Peyer's patch (tissue), 4 donors: ENCODE results near the gene ZSWIM5. TPM values are rescaled to one million over a fixed set of nuclear protein-coding genes. Genes with fewer than 3 reads are reported as not detected.
A peak's percentile ranks its signal among the peaks of the same experiment; 100 is the strongest.

ENCODE experiments used
- DNase-seq, 3 donors: peaks; one replicate each; pipeline ENCODE4 v3.0.0-alpha.2; 2017 to 2019
- H3K27ac ChIP-seq, 4 donors: fragments of 200-600 bp; sonication (generic); one replicate each; pipeline ENCODE4 v1.5.1; 2016 to 2019
- H3K27me3 ChIP-seq, 2 donors: fragments of 200-600 bp; sonication (generic); one replicate each; pipeline ENCODE4 v1.5.1; 2019
- H3K36me3 ChIP-seq, 3 donors: fragments of 200-600 bp; sonication (generic); one replicate each; pipeline ENCODE4 v1.5.1; 2016 to 2019
- H3K4me1 ChIP-seq, 4 donors: fragments of 200-600 bp; sonication (generic); one replicate each; pipeline ENCODE4 v1.5.1; 2016 to 2019
- H3K4me3 ChIP-seq, 4 donors: fragments of 200-600 bp; sonication (generic); 1 replicate in 3 of 4; 2 replicates in 1 of 4; pipeline ENCODE4 v1.5.1; 2016 to 2019; ENCODE audit warnings: mild to moderate bottlenecking in 1 of 4
- H3K9me3 ChIP-seq, 4 donors: fragments of 200-600 bp; sonication (generic); one replicate each; pipeline ENCODE4 v1.5.1; 2016 to 2019; ENCODE audit warnings: mild to moderate bottlenecking in 1 of 4
- POLR2A ChIP-seq, 2 donors: fragments of 450-650 bp; IDR thresholded peaks; one replicate each; pipeline ENCODE4 v1.5.1; 2017; ENCODE audit warnings: antibody characterized with exemption in 2 of 2, mild to moderate bottlenecking in 2 of 2, moderate library complexity in 2 of 2
- total RNA-seq, 4 donors: library from RNA; depleted of rRNA; stranded (reverse); fragments of >200 nt; gene quantifications; one replicate each; pipeline ENCODE4 v1.1.0, GENCODE V29; 2016
- TF ChIP-seq, protein P1 (sequence below), 6 experiments: fragments of 450-650 bp in 4 of 6; fragments of 200-600 bp in 2 of 6; sonication (generic) in 1 of 6; IDR thresholded peaks; one replicate each; pipeline ENCODE4 v1.5.1; 2017 to 2019; ENCODE audit warnings: antibody characterized with exemption in 6 of 6, mild to moderate bottlenecking in 3 of 6, moderate library complexity in 1 of 6

ZSWIM5 gene
- total RNA-seq, 4 donors from 2014 or later: 8.3 to 16.5 (median 13.4) TPM

DNA sequence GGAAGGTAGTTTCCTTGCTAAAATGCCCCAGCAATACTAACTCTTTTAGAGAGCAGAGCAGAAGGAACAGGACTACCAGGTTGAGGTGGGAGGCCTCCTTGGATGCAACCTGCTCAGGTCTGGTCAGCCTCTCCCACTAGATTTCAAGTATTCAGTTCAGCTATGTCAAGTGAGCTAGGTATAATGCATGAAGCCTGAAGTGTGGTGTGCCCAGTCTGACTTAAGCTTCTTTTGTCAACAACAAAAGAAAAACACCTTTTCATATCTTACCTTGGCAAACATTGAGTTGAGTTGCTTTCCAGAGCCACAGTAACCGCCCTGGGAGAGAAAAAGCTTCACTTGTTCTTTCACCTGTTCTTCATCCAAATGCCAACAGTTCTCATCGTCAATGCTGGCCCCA is 146.6 kb downstream of the ZSWIM5 start:
- no peak overlapping the region for H3K4me3 ChIP-seq
- no peak overlapping the region for H3K27ac ChIP-seq
- peaks cover 0 to 16% (median 0%) of the 10 kb centered on the region in 3 donors for H3K36me3 ChIP-seq
- DNase-seq: no peak
- no peaks in the 10 kb centered on the region for H3K4me1 ChIP-seq
- H3K9me3 ChIP-seq: no peaks in the 10 kb centered on the region
- no peaks in the 10 kb centered on the region for H3K27me3 ChIP-seq
- no peak for TF ChIP-seq POLR2A (IDR thresholded peaks at IDR 0.05)
- TF ChIP-seq, protein P1, sequence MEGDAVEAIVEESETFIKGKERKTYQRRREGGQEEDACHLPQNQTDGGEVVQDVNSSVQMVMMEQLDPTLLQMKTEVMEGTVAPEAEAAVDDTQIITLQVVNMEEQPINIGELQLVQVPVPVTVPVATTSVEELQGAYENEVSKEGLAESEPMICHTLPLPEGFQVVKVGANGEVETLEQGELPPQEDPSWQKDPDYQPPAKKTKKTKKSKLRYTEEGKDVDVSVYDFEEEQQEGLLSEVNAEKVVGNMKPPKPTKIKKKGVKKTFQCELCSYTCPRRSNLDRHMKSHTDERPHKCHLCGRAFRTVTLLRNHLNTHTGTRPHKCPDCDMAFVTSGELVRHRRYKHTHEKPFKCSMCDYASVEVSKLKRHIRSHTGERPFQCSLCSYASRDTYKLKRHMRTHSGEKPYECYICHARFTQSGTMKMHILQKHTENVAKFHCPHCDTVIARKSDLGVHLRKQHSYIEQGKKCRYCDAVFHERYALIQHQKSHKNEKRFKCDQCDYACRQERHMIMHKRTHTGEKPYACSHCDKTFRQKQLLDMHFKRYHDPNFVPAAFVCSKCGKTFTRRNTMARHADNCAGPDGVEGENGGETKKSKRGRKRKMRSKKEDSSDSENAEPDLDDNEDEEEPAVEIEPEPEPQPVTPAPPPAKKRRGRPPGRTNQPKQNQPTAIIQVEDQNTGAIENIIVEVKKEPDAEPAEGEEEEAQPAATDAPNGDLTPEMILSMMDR (IDR thresholded peaks at IDR 0.05): no peak

DNA sequence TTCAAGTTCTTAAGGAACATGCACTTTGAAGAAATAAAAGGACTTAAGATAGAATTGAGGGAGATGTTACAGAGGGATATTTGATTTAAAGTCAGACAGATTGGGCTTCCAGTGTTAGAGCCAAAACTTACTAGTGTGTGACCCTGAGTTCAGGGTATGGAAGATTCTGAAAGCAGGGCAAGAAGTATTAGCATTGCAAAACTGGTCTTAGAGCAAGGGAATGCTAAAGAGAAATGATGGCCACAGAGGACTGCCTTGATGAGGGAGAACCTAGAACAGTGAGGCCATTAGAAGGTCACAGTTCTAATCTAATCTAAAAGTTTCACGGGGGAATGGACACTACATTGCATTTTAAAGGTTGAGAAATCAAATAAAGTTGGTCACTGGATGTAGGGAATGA is 148.9 kb downstream of the ZSWIM5 start:
- no peak for DNase-seq
- Histone ChIP-seq H3K36me3 (peaks cover 0 to 16% (median 0%) of the 10 kb centered on the region in 3 donors), H3K27me3 (no peaks in the 10 kb centered on the region), H3K4me3 (no peak overlapping the region), H3K4me1 (no peaks in the 10 kb centered on the region), H3K9me3 (no peaks in the 10 kb centered on the region), H3K27ac (no peak overlapping the region)
- TF ChIP-seq, protein P1 (IDR thresholded peaks at IDR 0.05): no peak
- TF ChIP-seq POLR2A (IDR thresholded peaks at IDR 0.05): no peak

DNA sequence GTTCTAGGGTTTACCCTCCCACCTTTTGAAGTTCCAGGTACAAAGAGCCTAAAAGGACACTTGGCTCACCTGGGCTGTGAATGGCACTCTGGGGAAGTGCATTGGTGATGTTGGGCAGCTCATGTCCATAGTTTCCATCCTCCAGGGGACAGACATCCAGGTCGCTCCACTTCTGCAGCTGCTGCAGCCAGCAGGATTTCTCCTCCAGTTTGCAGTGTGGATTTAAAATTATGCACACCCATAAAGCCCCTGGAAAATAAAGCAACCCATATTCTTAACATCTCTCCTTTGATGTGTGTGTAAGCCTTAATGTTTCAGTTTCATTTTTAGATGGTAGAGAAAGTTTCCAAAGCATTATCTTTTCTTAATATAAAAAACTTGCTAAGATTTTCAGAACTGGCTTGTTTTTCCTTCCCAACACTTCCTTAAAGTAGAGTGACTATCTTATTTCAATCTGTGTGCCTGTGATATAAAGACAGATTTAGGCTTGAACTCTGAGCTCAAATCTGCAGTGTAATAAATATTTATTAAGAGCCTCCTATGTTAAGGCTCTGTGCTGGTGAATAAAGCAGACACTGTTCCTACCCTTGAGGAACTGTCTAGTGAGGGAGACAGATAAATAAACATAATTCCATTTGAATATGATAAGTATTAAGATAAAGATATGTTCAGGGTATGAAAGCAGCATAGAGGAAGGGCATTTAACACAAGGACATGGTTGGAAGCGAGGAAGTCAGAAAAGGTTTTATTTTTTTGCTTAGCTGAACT is 155.2 kb downstream of the ZSWIM5 start:
- H3K4me1 ChIP-seq: peaks cover 0 to 4% (median 0%) of the 10 kb centered on the region in 4 donors
- TF ChIP-seq, protein P1 (IDR thresholded peaks at IDR 0.05): no peak
- no peak for TF ChIP-seq POLR2A (IDR thresholded peaks at IDR 0.05)
- H3K27ac ChIP-seq: peak overlapping the region in 2 of 4 donors; percentile 12 to 17
- H3K36me3 ChIP-seq: peaks cover 0 to 8% (median 0%) of the 10 kb centered on the region in 3 donors
- H3K27me3 ChIP-seq: no peaks in the 10 kb centered on the region
- H3K4me3 ChIP-seq: no peak overlapping the region
- H3K9me3 ChIP-seq: no peaks in the 10 kb centered on the region
- no peak for DNase-seq

DNA sequence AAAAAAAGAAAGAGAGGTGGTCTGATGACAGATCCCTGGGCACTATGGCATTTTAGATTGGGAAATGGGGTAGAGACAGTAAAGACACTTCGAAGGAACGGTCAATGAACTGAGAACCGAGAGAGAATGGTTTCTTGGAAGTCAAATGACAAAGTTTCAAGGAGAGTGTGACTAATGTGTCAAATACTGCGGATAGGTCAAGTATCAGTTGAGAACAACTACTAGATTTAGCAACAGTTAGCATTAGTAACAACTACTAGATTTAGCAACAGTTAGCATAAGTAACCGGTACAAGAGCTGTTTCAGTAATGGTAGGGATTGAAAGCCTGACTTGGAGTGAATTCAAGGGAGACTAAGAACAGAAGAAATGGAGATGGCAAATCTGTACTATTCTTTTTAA is 159.4 kb downstream of the ZSWIM5 start:
- Histone ChIP-seq H3K9me3 (no peaks in the 10 kb centered on the region), H3K4me1 (peaks cover 0 to 4% (median 0%) of the 10 kb centered on the region in 4 donors), H3K27me3 (no peaks in the 10 kb centered on the region), H3K27ac (no peak overlapping the region), H3K36me3 (peaks cover 0 to 15% (median 0%) of the 10 kb centered on the region in 3 donors), H3K4me3 (no peak overlapping the region)
- no peak for TF ChIP-seq POLR2A (IDR thresholded peaks at IDR 0.05)
- TF ChIP-seq, protein P1 (IDR thresholded peaks at IDR 0.05): no peak
- no peak for DNase-seq

DNA sequence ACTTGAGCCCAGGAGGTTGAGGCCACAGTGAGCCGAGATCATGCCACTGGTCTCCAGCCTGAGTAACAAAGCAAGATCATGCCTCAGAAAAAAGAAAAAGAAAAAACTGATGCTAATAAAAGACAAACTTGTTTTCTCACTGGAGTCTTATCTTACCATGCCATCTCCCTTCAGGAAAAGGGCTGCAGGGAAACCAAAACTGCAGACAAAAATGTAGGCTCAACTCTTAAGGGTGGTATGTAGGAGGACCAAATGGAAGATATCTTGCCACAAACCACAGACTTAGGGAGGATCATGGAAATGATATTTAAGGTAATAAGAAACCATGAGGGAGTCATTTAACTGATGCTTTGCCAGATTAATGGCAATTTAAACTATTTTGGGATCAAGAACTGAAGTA is 161.5 kb downstream of the ZSWIM5 start:
- Histone ChIP-seq H3K36me3 (peaks cover 0 to 15% (median 0%) of the 10 kb centered on the region in 3 donors), H3K27ac (no peak overlapping the region), H3K27me3 (no peaks in the 10 kb centered on the region), H3K9me3 (no peaks in the 10 kb centered on the region), H3K4me3 (no peak overlapping the region), H3K4me1 (no peaks in the 10 kb centered on the region)
- no peak for DNase-seq
- no peak for TF ChIP-seq POLR2A (IDR thresholded peaks at IDR 0.05)
- TF ChIP-seq, protein P1 (IDR thresholded peaks at IDR 0.05): no peak
